HepG2 (cell line): ENCODE measurements around the gene MLANA. TPM values are rescaled to one million over a fixed set of nuclear protein-coding genes. Genes with fewer than 3 reads are reported as not detected.

Experiments
- ARNTL ChIP-seq: sonication (generic); formaldehyde crosslinking; IDR thresholded peaks from 2 replicates; pipeline ENCODE4 v1.4.0; 2020; ENCODE audit warnings: mild to moderate bottlenecking, missing genetic modification reagents
- CBX5 ChIP-seq: sonication (generic); formaldehyde crosslinking; IDR thresholded peaks from 2 replicates; pipeline ENCODE4 v1.4.0; 2020; ENCODE audit warnings: missing genetic modification reagents, borderline replicate concordance
- CC2D1A ChIP-seq: sonication (generic); formaldehyde crosslinking; IDR thresholded peaks from 2 replicates; pipeline ENCODE4 v1.8.1; 2023; ENCODE audit warnings: mild to moderate bottlenecking, missing genetic modification reagents
- CCAR2 ChIP-seq: fragments of 200-400 bp; formaldehyde crosslinking; optimal IDR thresholded peaks from 2 replicates; pipeline ENCODE3; 2018; ENCODE audit warnings: low read depth, mild to moderate bottlenecking, low read length, moderate library complexity
- CEBPB ChIP-seq: IDR thresholded peaks from 2 replicates; pipeline ENCODE4 v1.6.1; 2011; ENCODE audit warnings: low read depth, low read length, improper control_type of control experiment, borderline replicate concordance
- DMAP1 ChIP-seq: IDR thresholded peaks from 2 replicates; pipeline ENCODE4 v1.6.1; 2016
- FIP1L1 ChIP-seq: fragments of 200-400 bp; formaldehyde crosslinking; IDR thresholded peaks from 2 replicates; pipeline ENCODE4 v1.6.1; 2018; ENCODE audit warnings: low read depth, mild to moderate bottlenecking, low read length, moderate library complexity, borderline replicate concordance; ENCODE audit not compliant: insufficient read depth
- GATA4 ChIP-seq: sonication (generic); IDR thresholded peaks from 2 replicates; pipeline ENCODE4 v1.6.1; 2016; ENCODE audit warnings: antibody characterized with exemption, low read depth, borderline replicate concordance
- HDAC6 ChIP-seq: fragments of 200-600 bp; sonication (generic); IDR thresholded peaks from 2 replicates; pipeline ENCODE4 v1.7.0; 2017; ENCODE audit warnings: mild to moderate bottlenecking, antibody characterized with exemption, low read length, low read depth
- ISL2 ChIP-seq: sonication (generic); formaldehyde crosslinking; IDR thresholded peaks from 2 replicates; pipeline ENCODE4 v1.5.0; 2020; ENCODE audit warnings: missing genetic modification reagents
- JDP2 ChIP-seq: sonication (generic); formaldehyde crosslinking; IDR thresholded peaks from 2 replicates; pipeline ENCODE4 v1.8.1; 2022; ENCODE audit warnings: missing genetic modification reagents, borderline replicate concordance
- KLF13 ChIP-seq: sonication (generic); formaldehyde crosslinking; IDR thresholded peaks from 2 replicates; pipeline ENCODE4 v1.4.0; 2020; ENCODE audit warnings: mild to moderate bottlenecking, missing genetic modification reagents
- MYC ChIP-seq: sonication (generic); formaldehyde crosslinking; IDR thresholded peaks from 2 replicates; pipeline ENCODE4 v1.9.0; 2021; ENCODE audit warnings: missing genetic modification reagents, borderline replicate concordance
- NFATC3 ChIP-seq: sonication (generic); formaldehyde crosslinking; IDR thresholded peaks from 2 replicates; pipeline ENCODE4 v1.5.1; 2020; ENCODE audit warnings: mild to moderate bottlenecking, missing genetic modification reagents
- NR2F6 ChIP-seq, 2 experiments: IDR thresholded peaks; 2 replicates each; pipeline ENCODE4 v1.6.1; 2016; ENCODE audit warnings: antibody characterized with exemption in 1 of 2, mild to moderate bottlenecking in 1 of 2
- ONECUT2 ChIP-seq: sonication (generic); formaldehyde crosslinking; IDR thresholded peaks from 2 replicates; pipeline ENCODE4 v1.4.0; 2020; ENCODE audit warnings: missing genetic modification reagents
- PLRG1 ChIP-seq: fragments of 450-650 bp; conservative IDR thresholded peaks from 2 replicates; pipeline ENCODE4 v1.6.1; 2016
- SALL1 ChIP-seq: sonication (generic); formaldehyde crosslinking; IDR thresholded peaks from 2 replicates; pipeline ENCODE4 v1.8.0; 2022; ENCODE audit warnings: mild to moderate bottlenecking, missing genetic modification reagents
- SAP130 ChIP-seq: IDR thresholded peaks from 2 replicates; pipeline ENCODE4 v1.6.1; 2016; ENCODE audit warnings: low read depth
- SIX1 ChIP-seq: sonication (generic); formaldehyde crosslinking; IDR thresholded peaks from 2 replicates; pipeline ENCODE4 v1.4.0; 2020; ENCODE audit warnings: missing genetic modification reagents, borderline replicate concordance
- STAT5B ChIP-seq: sonication (generic); formaldehyde crosslinking; IDR thresholded peaks from 2 replicates; pipeline ENCODE4 v1.4.0; 2020; ENCODE audit warnings: missing genetic modification reagents
- TRIM24 ChIP-seq: sonication (generic); formaldehyde crosslinking; IDR thresholded peaks from 2 replicates; pipeline ENCODE4 v1.8.0; 2022; ENCODE audit warnings: mild to moderate bottlenecking, missing genetic modification reagents
- ZBTB1 ChIP-seq: sonication (generic); formaldehyde crosslinking; IDR thresholded peaks from 2 replicates; pipeline ENCODE4 v1.4.0; 2020; ENCODE audit warnings: missing genetic modification reagents, borderline replicate concordance
- ZFP62 ChIP-seq: sonication (generic); formaldehyde crosslinking; IDR thresholded peaks from 2 replicates; pipeline ENCODE4 v1.4.0; 2020; ENCODE audit warnings: missing genetic modification reagents
- ZNF329 ChIP-seq: sonication (generic); formaldehyde crosslinking; IDR thresholded peaks from 2 replicates; pipeline ENCODE4 v1.9.0; 2021; ENCODE audit warnings: low read depth, mild to moderate bottlenecking, missing genetic modification reagents
- ZNF496 ChIP-seq: sonication (generic); formaldehyde crosslinking; IDR thresholded peaks from 2 replicates; pipeline ENCODE4 v1.8.1; 2023; ENCODE audit warnings: mild to moderate bottlenecking, moderate library complexity, missing genetic modification reagents; ENCODE audit not compliant: insufficient replicate concordance
- ZNF546 ChIP-seq: sonication (generic); formaldehyde crosslinking; conservative IDR thresholded peaks from 2 replicates; pipeline ENCODE4 v1.8.1; 2023; ENCODE audit warnings: mild to moderate bottlenecking, missing genetic modification reagents
- ZNF816 ChIP-seq: sonication (generic); formaldehyde crosslinking; IDR thresholded peaks from 2 replicates; pipeline ENCODE4 v1.8.0; 2022; ENCODE audit warnings: missing genetic modification reagents, mild to moderate bottlenecking, borderline replicate concordance
- ZNF841 ChIP-seq: sonication (generic); formaldehyde crosslinking; IDR thresholded peaks from 2 replicates; pipeline ENCODE4 v1.8.1; 2023; ENCODE audit warnings: missing genetic modification reagents, borderline replicate concordance
- polyA plus RNA-seq, 8 experiments: library from polyadenylated mRNA; depleted of rRNA in 3 of 8; stranded (reverse) in 7 of 8; unstranded in 1 of 8; fragments of >200 nt; fragmentation: Illumina TruSeq in 4 of 8; extraction: Trizol in 4 of 8; gene quantifications; 2 replicates each; pipeline versions ENCODE4 v1.2.1 to v1.2.3, GENCODE V29; 2011 to 2016; ENCODE audit warnings: low read depth in 4 of 8, missing spikeins in 1 of 8, mixed read lengths in 1 of 8; ENCODE audit not compliant: insufficient read depth in 1 of 8
- total RNA-seq, 5 experiments: library from RNA; depleted of rRNA; stranded (reverse); fragments of >200 nt; fragmentation: Illumina TruSeq; extraction: Trizol; gene quantifications; 2 replicates each; pipeline ENCODE4 v1.2.3, GENCODE V29; 2016; ENCODE audit warnings: low read depth in 1 of 5
- TF ChIP-seq, protein P1 (sequence below): sonication (generic); formaldehyde crosslinking; IDR thresholded peaks from 2 replicates; pipeline ENCODE4 v1.4.0; 2020; ENCODE audit warnings: missing genetic modification reagents
- TF ChIP-seq, protein P2 (sequence below): sonication (generic); formaldehyde crosslinking; IDR thresholded peaks from 2 replicates; pipeline ENCODE4 v1.5.0; 2020; ENCODE audit warnings: missing genetic modification reagents, mild to moderate bottlenecking, borderline replicate concordance

The MLANA gene
- total and polyA plus RNA-seq, 2 of the 13 experiments (the other 11 are each of a cell fraction or from before 2014, with no cell fraction given), result 0.11 to 0.18 TPM

DNA sequence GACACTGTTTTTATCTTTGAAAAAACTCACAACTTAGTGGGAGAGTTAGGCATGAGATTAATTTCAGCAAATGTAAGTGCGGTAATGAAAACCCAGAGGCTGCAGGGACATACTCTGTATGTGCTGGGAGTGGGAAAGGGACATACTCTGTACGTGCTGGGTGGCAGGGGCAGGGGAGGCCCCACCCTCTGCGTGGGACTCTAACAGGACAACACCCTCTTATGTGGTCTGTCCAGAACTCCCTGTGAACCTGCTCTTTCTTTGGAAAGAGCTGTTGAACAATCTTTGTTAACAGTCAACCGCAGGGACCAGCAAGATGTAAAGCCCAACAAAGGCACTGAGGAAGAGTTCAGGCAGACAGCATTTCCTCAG, 2.4 kb downstream of the MLANA start (continued):
- no peak for TF ChIP-seq ZNF496
- 0 out of 2 replicates have a peak, but pooled peaks have one; percentile 25 for TF ChIP-seq SALL1 (CRISPR knock-in tag)
- no peak for TF ChIP-seq ZBTB1 (CRISPR knock-in tag)
- TF ChIP-seq SIX1 (CRISPR knock-in tag), result no peak
- no peak for TF ChIP-seq ZNF841 (CRISPR knock-in tag)
- 0 out of 2 replicates have a peak, but pooled peaks have one; percentile 15 for TF ChIP-seq NR2F6 (IDR thresholded peaks at IDR 0.05)
- TF ChIP-seq NR2F6 (CRISPR knock-in tag; IDR thresholded peaks at IDR 0.05), result no peak
- TF ChIP-seq, protein P1, sequence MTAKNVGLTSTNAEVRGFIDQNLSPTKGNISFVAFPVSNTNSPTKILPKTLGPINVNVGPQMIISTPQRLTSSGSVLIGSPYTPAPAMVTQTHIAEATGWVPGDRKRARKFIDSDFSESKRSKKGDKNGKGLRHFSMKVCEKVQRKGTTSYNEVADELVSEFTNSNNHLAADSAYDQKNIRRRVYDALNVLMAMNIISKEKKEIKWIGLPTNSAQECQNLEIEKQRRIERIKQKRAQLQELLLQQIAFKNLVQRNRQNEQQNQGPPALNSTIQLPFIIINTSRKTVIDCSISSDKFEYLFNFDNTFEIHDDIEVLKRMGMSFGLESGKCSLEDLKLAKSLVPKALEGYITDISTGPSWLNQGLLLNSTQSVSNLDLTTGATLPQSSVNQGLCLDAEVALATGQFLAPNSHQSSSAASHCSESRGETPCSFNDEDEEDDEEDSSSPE (CRISPR knock-in tag), result no peak
- no peak for TF ChIP-seq CEBPB
- TF ChIP-seq PLRG1, result no peak
- TF ChIP-seq ZNF816 (CRISPR knock-in tag), result no peak
- TF ChIP-seq ZNF329 (CRISPR knock-in tag), result no peak
- no peak for TF ChIP-seq ZFP62
- no peak for TF ChIP-seq FIP1L1
- TF ChIP-seq ONECUT2 (CRISPR knock-in tag), result no peak
- TF ChIP-seq JDP2 (CRISPR knock-in tag), result no peak
- TF ChIP-seq CCAR2, result no peak
- 0 out of 2 replicates have a peak, but pooled peaks have one; percentile 24 for TF ChIP-seq SAP130 (CRISPR knock-in tag)
- TF ChIP-seq DMAP1, result 0 out of 2 replicates have a peak, but pooled peaks have one; percentile 20
- TF ChIP-seq GATA4, result no peak
- TF ChIP-seq ISL2 (CRISPR knock-in tag), result no peak; the same call in 1 of the 2 replicates
- no peak for TF ChIP-seq KLF13 (CRISPR knock-in tag)
- no peak for TF ChIP-seq HDAC6
- TF ChIP-seq ARNTL (CRISPR knock-in tag), result no peak; the same call in 1 of the 2 replicates
- no peak for TF ChIP-seq CC2D1A (CRISPR knock-in tag)
- TF ChIP-seq, protein P2, sequence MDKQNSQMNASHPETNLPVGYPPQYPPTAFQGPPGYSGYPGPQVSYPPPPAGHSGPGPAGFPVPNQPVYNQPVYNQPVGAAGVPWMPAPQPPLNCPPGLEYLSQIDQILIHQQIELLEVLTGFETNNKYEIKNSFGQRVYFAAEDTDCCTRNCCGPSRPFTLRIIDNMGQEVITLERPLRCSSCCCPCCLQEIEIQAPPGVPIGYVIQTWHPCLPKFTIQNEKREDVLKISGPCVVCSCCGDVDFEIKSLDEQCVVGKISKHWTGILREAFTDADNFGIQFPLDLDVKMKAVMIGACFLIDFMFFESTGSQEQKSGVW (CRISPR knock-in tag), result no peak
- no peak for TF ChIP-seq NFATC3 (CRISPR knock-in tag)
- no peak for TF ChIP-seq ZNF546 (CRISPR knock-in tag)
- TF ChIP-seq STAT5B, result no peak
- no peak for TF ChIP-seq CBX5
- TF ChIP-seq MYC (CRISPR knock-in tag), result no peak
- TF ChIP-seq TRIM24, result no peak
